Muscle of leg (tissue), 11 donors: ENCODE results near the gene KCNH1. TPM values are rescaled to one million over a fixed set of nuclear protein-coding genes. Genes with fewer than 3 reads are reported as not detected.
A peak's percentile ranks its signal among the peaks of the same experiment; 100 is the strongest.
"Not testable (repeated sequence)": the region's sequence is repeated elsewhere in the genome, so short reads cannot be mapped to it uniquely, and the experiment has no call there.

Experiments used
- DNase-seq: peaks from one replicate; pipeline ENCODE4 v3.0.0; 2013
- H3K27ac ChIP-seq: one replicate; pipeline ENCODE4 v1.5.1; 2013; ENCODE audit warnings: mild to moderate bottlenecking, low read length, control low read depth
- H3K27me3 ChIP-seq: one replicate; pipeline ENCODE4 v1.6.1; 2013; ENCODE audit warnings: low read length; ENCODE audit not compliant: control insufficient read depth, insufficient read depth
- H3K36me3 ChIP-seq: one replicate; pipeline ENCODE4 v1.6.1; 2013; ENCODE audit warnings: low read length; ENCODE audit not compliant: control insufficient read depth, insufficient read depth
- H3K4me1 ChIP-seq: one replicate; pipeline ENCODE4 v1.6.1; 2013; ENCODE audit warnings: low read length; ENCODE audit not compliant: control insufficient read depth, insufficient read depth
- H3K4me3 ChIP-seq: one replicate; pipeline ENCODE4 v1.5.1; 2013; ENCODE audit warnings: low read length, control low read depth
- H3K9me3 ChIP-seq: replicated peaks from 2 replicates; pipeline ENCODE4 v1.6.1; 2013; ENCODE audit warnings: low read depth, low read length; ENCODE audit not compliant: control insufficient read depth
- WGBS: methylation state at CpG from one replicate; pipeline ENCODE4 v1.1.5; 2013; ENCODE audit warnings: missing lambda C conversion rate; ENCODE audit not compliant: insufficient coverage; 5-methylcytosine and 5-hydroxymethylcytosine counted together
- polyA plus RNA-seq, 8 donors: library from polyadenylated mRNA; unstranded; fragments of 120-200 nt; gene quantifications; one replicate each; pipeline versions ENCODE4 v1.2.1 to v1.2.3, GENCODE V29; 2013; ENCODE audit warnings: inconsistent platforms in 1 of 8, low replicate concordance in 1 of 8; ENCODE audit not compliant: insufficient read length in 8 of 8, insufficient read depth in 1 of 8
- total RNA-seq: library from RNA; stranded (reverse); fragments of 120-200 nt; gene quantifications from one replicate; pipeline ENCODE4 v1.2.4, GENCODE V29; 2013

KCNH1 gene
- total and polyA plus RNA-seq, 9 donors = 0.19 to 0.51 (median 0.28) TPM

GRCh38 chr1:211066781-211067384, 67.1 kb downstream of the KCNH1 start:
- Histone ChIP-seq H3K9me3 (peaks cover 2% of the 10 kb centered on the region), H3K27me3 (no peaks in the 10 kb centered on the region), H3K27ac (no peak overlapping the region), H3K4me3 (no peak overlapping the region), H3K4me1 (no peaks in the 10 kb centered on the region), H3K36me3 (no peaks in the 10 kb centered on the region)
- 88% methylated on average over 4 of the region's 7 CpGs for WGBS
- no peak for DNase-seq

GRCh38 chr1:211041838-211042237, 92.1 kb downstream of the KCNH1 start:
- not testable (repeated sequence) for H3K4me3 ChIP-seq, H3K36me3 ChIP-seq, H3K9me3 ChIP-seq, H3K27ac ChIP-seq, DNase-seq, H3K4me1 ChIP-seq, H3K27me3 ChIP-seq
- WGBS = no CpG with 5 or more reads among the region's 3 CpGs

- Histone ChIP-seq H3K9me3 (no peaks in the 10 kb centered on the region), H3K4me1 (no peaks in the 10 kb centered on the region), H3K4me3 (no peak overlapping the region), H3K27me3 (no peaks in the 10 kb centered on the region), H3K27ac (no peak overlapping the region), H3K36me3 (no peaks in the 10 kb centered on the region)
- peak; percentile 6 for DNase-seq
- WGBS = 86% methylated on average over 1 of the region's 2 CpGs
Measured at GRCh38 chr1:211037095-211037494, 96.9 kb downstream of the KCNH1 start.

- no peaks in the 10 kb centered on the region for H3K4me1 ChIP-seq
- H3K27ac ChIP-seq = no peak overlapping the region
- no peak for DNase-seq
- H3K36me3 ChIP-seq = no peaks in the 10 kb centered on the region
- H3K27me3 ChIP-seq = no peaks in the 10 kb centered on the region
- WGBS = no CpG with 5 or more reads among the region's 3 CpGs
- no peaks in the 10 kb centered on the region for H3K9me3 ChIP-seq
- no peak overlapping the region for H3K4me3 ChIP-seq
Measured at GRCh38 chr1:211036381-211037060, 97.4 kb downstream of the KCNH1 start.

- WGBS = 73% methylated on average over 3 of the region's 3 CpGs
- Histone ChIP-seq H3K9me3 (no peaks in the 10 kb centered on the region), H3K4me3 (no peak overlapping the region), H3K27me3 (no peaks in the 10 kb centered on the region), H3K4me1 (no peaks in the 10 kb centered on the region), H3K27ac (no peak overlapping the region), H3K36me3 (no peaks in the 10 kb centered on the region)
- DNase-seq = no peak
Measured at GRCh38 chr1:211035821-211036380, 98.0 kb downstream of the KCNH1 start.

GRCh38 chr1:211033921-211034525, 99.9 kb downstream of the KCNH1 start:
- WGBS = no CpG with 5 or more reads among the region's 2 CpGs

GRCh38 chr1:211024901-211025300, 109.0 kb downstream of the KCNH1 start:
- Histone ChIP-seq H3K27ac (no peak overlapping the region), H3K36me3 (no peaks in the 10 kb centered on the region), H3K27me3 (no peaks in the 10 kb centered on the region), H3K4me3 (no peak overlapping the region), H3K4me1 (no peaks in the 10 kb centered on the region), H3K9me3 (no peaks in the 10 kb centered on the region)
- WGBS = 69% methylated on average over 2 of the region's 2 CpGs
- no peak for DNase-seq

More at GRCh38 chr1:211033921-211034525, 99.9 kb downstream of the KCNH1 start:
- DNase-seq = no peak
- no peaks in the 10 kb centered on the region for H3K4me1 ChIP-seq
- H3K27ac ChIP-seq = no peak overlapping the region
- H3K27me3 ChIP-seq = no peaks in the 10 kb centered on the region
- H3K36me3 ChIP-seq = no peaks in the 10 kb centered on the region
- H3K4me3 ChIP-seq = no peak overlapping the region
- H3K9me3 ChIP-seq = no peaks in the 10 kb centered on the region

- no CpG with 5 or more reads among the region's 1 CpG for WGBS
- H3K4me1 ChIP-seq = no peaks in the 10 kb centered on the region
- no peak overlapping the region for H3K4me3 ChIP-seq
- H3K27me3 ChIP-seq = no peaks in the 10 kb centered on the region
- no peaks in the 10 kb centered on the region for H3K36me3 ChIP-seq
- no peak overlapping the region for H3K27ac ChIP-seq
- H3K9me3 ChIP-seq = no peaks in the 10 kb centered on the region
- no peak for DNase-seq
Measured at GRCh38 chr1:211019266-211019665, 114.7 kb downstream of the KCNH1 start.

GRCh38 chr1:211018690-211019089, 115.3 kb downstream of the KCNH1 start:
- no peaks in the 10 kb centered on the region for H3K36me3 ChIP-seq
- H3K4me1 ChIP-seq = no peaks in the 10 kb centered on the region
- WGBS = no CpG with 5 or more reads among the region's 5 CpGs
- H3K27me3 ChIP-seq = no peaks in the 10 kb centered on the region
- DNase-seq = no peak
- H3K4me3 ChIP-seq = no peak overlapping the region
- H3K27ac ChIP-seq = no peak overlapping the region
- H3K9me3 ChIP-seq = no peaks in the 10 kb centered on the region

- H3K27ac ChIP-seq = no peak overlapping the region
- H3K9me3 ChIP-seq = no peaks in the 10 kb centered on the region
- no peak overlapping the region for H3K4me3 ChIP-seq
- no peak for DNase-seq
- no peaks in the 10 kb centered on the region for H3K4me1 ChIP-seq
- no peaks in the 10 kb centered on the region for H3K27me3 ChIP-seq
- H3K36me3 ChIP-seq = no peaks in the 10 kb centered on the region
- 71% methylated on average over 4 of the region's 6 CpGs for WGBS
Measured at GRCh38 chr1:211017075-211017718, 116.8 kb downstream of the KCNH1 start.
